HG02970 (cell line): ENCODE measurements around the gene CIAO3.

Experiments used
- ATAC-seq: cut with Tn5 transposase; IDR thresholded peaks from one replicate; pipeline ENCODE4 v1.9.1; 2021; ENCODE audit warnings: mild to moderate bottlenecking, moderate library complexity, moderate number of reproducible peaks; ENCODE audit not compliant: unreplicated experiment, low FRiP score

The CIAO3 gene

DNA sequence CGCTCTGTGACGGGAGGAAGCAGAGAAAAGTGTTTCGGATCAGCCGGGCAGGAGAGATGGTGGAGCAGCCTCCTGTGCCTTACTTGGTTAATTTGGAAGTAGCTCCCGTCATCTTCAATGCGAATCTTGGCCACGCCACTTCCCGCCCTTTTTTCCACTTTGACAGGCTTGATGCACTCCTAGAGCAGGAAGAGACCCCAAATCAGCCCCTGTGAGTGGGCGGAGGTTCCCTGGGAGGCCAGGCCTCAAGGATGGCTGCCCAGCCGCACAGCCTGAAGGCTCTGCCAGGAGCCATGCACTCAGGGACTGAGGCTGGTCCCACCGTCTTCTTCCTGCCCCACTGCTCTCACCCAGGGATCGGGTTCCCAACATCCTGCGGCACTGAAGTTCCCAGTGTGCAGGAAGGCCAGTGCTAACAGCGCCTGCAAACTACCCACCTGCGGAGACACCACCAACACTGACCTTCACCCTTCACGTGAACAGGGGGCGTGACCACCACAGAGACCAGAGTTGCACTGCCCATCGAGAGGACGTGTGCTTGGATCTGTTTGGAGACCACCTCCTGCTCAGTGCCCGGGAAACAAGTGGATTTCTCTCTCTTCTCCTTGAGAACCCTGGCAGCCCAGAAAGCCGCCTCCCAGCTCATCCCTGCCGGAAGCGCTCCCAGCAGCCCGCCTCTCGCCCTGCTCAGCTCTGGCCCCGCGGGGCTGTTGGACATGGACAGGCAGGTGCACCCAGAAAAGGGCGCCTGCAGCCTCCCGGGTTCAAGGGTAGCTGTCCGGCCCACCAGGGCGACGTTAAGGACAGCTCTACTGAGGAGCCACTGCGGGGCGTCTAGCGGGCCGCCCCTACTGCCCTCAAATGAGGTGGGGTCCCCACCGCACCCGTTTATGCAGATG is 988 bp downstream of the CIAO3 start:
- no peak for ATAC-seq

DNA sequence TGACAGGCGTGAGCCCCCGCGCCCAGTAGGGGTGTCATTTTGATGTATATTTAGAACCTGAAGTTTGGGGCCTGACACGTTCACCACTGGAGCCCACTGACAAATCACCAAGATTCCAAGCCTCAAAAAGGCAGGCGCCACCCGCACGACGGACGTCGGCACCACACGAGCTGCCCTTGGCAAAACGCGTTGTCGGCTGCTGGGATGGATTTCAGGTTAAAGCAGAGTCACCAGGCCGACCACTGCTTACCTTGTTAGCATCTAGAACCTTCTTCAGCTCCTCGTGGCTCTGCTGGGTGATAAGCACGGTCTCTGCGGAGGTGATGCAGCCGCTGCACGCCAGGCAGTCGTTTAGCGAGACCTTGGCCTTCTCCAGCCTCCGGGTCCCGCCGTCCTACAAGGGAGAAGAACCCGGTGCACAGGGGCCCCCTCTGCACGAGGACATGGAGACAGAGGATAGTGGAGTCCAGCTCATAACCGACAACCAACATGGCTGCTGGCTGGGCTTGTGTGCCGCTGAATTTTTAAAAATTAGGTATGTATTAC is 3.8 kb downstream of the CIAO3 start:
- ATAC-seq: no peak

DNA sequence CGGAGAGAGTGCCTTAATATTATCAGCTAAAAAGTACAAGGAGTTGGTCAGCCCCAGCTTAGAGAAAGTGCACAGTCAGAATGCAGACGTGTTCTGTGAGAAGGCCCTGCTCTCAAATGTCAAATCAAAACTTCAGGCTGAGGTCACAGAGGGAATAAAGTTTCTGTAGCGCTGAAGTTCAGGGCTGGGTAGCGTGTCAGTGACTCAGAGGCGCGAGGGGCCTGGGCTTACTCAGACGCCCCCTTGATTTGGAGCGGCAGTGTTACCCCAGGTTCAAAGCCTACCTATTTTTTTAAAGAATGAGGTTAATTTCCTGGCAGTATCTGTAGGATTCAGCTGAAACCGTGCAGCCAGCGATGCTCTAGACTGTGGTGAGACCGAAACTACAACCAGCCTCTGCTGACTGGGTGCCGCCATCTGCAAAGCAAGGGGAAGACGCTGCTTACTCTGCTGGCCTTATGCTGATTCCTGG is 4.8 kb downstream of the CIAO3 start:
- no peak for ATAC-seq

DNA sequence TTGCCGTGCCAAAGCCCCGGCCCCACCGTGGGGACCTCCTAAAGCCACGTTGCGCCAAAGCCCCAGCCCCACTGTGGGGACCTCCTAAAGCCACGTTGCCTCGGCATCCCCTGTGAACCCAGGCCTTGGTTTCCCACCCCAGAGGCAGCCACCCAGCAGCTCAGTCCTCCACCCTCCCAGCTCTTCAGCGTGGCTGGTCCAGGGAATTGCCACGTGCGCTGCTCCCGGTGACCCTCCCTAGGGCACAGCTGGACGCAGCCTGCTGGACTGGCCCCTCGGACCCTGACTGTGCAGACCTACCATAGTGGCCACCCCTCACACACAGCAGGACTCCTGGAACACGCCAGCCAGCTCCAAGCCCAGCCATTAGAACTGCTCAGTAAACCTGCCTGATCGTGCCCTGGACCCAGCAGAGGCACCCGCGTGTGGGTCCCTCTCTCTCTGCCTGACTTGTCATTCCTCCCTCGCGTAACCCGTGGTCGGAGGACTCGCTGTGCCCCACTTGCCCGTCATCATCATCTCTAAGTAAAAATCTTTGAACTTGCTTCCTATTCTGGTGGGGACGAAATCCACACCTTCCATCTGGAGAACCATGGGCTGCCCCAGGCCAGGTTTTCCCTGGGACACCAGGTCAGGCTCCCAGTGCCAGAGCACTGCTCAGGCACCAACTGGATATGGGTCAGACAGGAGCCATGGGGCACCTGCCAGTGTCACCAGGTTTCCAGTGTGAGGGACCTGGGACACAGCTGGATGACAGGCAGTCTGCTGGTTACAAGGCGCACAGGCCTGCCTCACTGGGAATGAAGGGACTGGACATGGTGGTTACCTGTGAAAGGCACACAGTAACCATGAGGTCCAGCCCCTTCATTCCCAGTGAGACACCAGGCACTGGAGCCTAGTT is 5.6 kb downstream of the CIAO3 start:
- no peak for ATAC-seq

DNA sequence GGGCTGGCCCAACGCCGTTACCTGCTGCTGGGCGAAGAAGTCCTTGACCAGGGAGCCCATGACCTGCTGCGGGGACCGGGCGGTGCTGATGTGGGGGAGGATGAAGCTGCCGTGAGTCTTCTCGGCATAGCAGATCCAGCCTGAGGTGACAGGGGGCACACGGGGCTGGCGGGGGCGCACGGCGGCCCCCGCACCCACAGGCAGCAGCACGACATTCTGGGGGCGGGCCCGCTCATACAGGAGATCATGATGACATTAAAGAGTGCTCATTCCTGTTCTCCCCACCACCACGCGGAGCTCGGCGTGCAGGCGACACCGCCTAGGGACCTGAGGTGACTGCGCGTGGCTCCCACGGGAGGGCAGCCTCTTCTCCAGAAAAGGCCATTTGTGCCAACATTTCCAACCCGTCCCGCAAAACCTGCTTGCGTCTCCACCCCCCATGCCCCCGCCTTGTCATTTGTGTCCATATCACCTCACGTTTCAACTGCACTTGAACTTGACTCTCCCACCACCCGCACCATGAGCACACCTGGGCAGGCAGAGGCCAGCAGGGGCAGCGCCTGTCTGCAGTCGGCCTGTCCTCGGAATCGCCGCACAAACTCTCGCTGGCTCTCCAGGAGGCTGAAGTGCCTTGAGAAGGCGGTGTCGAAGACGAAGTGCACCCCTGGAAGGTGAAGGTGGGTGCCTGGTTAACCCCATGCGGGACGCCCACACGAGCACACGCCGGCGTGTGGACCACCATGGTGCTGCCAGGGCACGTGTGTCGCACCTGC is 6.4 kb downstream of the CIAO3 start:
- ATAC-seq: no peak

DNA sequence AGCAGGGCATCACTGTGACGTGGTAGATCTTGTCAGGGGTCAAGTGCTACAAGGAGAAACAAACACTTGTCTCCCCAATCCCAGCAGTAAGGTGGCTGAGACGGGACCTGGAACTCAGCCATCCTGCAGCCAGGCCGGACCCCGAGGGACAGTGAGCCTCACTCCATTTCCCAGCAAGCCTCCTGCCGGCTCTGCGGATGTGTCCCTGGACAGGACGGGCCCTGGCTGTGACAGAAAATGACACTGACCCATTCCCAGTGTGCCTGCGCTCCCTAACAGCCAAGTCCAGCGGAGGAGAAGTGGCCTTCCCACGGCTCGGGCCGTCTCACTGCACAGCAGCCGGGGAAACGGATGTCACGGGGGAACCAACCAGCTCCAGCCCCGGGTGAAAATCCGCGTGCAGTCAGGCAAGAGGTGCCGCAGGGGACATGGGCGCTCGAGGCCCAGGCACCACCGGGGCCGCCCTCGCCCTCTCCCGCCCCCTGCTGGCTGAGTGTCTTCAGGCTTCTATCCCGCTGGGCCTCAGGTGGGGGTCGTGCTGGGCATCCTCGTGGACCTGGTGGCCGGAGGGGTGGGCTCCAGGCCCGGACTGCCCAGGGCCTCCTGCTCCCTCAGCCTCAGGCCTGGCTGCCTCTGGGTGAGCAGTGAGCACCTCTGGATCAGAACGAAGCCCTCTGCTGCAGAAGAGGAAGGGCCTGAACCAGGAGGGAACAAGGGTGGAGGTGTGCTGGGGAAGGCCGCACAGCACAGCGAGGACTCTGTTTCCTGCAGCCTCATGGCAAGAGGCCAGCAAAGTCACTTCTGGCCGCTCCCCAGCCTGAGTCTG is 7.2 kb downstream of the CIAO3 start:
- ATAC-seq: no peak

DNA sequence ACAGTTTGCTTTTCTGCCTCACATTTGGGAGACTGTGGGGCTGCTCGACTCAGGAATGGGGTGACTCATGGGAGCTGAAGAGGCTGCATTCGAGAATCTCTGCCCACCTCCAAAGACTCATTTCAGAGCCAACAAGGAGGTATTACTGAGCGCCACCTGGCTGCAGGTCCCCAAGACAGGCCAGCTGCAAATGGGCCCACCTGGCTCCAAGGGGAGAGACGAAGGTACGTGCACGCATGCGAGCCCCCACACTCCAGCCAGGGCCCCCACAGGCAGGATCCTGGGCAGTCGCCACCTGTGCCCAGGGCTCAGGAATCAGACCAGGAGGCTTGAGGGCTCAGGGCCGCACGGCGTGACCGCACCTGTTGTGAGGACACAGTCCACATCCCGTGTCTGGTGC is 7.9 kb downstream of the CIAO3 start:
- ATAC-seq: no peak

DNA sequence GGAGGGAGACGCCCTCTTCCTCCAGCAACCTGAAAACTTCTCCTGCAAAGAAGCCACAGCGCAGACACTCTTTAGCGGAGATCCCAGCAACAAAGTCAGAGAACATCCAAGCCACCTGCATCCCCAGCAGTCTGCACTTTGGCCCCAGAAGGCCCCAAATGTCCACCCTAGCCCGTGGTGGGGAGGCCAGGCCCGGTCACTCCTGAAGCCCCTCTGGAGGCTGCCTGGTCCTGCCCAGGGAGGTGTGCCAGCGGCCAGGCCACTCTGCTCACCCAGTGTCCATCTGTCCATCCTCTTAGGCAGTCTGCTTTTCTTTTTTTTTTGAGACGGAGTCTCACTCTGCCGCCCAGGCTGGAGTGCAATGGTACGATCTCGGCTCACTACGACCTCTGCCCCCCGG is 8.5 kb downstream of the CIAO3 start:
- no peak for ATAC-seq

DNA sequence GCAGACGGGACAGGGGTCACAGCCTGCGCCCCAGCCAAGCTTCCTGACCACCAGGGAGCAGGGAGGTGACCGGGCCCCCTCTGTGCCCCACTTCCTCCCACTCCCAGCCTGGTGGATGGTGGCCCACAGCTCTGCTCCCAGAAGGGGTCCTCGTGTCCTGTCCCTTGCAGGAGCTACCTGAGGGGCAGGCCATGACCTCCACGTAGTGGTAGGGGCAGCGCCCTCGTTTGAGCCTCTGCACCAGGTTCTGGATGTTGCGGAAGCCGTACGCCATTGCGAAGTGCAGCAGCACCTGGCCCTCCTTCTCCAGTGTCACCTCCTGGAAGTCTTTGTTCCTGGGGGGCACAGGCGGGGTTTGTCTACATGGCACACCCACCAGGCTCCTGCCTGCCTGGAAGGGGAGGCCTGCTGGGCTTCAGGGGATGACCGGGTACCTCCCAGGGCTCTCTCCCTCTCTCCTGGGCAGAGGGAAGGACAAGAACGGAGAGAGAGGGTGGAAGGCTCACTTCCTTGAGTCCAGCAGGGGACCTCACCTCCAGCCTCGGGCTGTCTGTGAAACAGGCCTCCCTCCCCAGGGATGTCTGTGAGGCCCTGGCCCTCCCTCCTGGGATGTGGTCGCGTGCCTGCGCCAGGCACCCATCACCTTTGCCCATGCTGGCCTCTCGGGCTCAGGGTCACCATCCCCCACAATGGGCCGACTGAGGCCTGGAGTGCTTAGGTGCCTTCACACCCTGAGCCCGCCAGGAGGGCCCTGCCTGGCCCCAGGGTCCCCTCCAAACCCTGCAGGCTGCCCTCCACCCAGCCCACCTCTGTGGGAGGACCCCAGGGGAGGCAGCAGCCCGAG is 9.9 kb downstream of the CIAO3 start:
- no peak for ATAC-seq

DNA sequence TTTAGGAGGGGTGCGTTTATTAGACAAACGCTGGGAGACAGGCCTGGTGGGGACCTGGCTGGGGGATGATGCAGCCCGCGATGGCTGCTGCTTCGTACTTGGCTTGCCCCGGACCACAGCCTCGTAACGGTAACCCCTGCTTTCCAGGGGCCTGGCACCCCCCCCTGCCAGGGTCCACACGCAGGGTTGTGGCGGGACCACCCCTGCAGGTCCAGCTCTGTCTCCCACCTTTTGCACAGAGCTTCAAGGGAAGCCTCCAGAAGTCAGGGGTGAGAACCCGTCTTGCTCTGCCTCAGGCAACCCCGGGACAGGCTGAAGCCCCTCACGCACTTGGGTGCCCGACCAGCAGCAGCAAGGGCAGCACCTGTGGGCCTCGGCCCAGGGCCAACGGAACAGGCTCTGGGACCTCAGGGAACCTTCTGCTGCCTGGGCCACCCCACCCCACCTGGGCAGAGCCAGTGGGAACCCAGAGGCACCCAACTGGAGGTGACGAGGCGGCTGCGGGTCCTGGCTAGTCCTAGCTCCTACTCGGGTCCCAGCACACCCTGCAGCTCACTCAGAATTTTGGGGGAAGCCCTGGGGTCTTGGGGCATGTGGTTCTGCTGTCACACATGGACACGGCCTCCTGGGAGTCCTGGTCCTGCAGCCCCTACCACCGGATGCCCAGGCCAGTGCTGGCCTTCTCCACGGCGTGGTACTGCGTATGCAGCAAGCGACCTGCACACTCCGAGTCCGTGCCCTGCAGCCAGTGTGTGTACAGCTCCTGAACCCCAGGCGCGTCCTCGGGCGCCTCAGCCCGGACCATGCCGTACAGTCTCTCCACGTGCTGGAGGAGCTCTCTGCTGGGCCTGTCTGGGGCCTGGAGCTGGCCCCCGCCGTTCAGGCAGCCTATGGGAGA is 10.8 kb downstream of the CIAO3 start:
- no peak for ATAC-seq

DNA sequence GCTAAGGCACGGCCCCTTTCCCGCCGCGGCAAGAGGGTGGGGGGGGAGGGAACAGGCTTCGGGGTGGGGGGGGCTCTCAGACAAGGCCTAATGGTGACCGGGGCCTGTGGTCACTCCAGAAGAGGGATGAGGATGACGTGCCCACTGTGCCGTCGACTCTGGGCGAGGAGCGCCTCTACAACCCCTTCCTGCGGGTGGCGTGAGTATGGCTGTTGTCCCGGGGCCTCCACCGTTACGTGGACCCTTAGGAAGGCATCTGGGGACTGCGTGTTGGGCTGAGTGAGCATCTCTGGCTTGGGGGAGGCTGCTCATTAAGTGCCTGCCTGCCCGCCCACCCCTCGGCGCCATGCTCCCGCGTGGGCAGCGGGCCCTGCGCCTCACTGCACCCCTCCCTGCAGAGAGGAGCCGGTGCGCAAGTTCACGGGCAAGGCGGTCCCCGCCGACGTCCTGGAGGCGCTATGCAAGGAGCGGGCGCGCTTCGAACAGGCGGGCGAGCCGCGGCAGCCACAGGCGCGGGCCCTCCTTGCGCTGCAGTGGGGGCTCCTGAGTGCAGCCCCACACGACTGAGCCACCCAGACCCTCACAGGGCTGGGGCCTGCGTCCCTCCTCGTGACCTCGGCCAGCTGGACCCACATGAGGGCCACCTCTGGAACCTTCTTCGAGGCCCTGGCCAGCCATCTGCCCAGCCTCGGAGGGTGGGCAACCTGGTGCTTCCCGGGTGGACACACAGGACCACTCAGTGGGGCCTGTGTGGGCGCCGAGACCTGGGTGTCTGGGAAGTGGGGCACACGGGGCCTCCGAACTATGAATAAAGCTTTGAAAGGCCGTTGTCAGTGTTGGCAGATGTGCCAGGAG is 11.7 kb downstream of the CIAO3 start:
- ATAC-seq: no peak

DNA sequence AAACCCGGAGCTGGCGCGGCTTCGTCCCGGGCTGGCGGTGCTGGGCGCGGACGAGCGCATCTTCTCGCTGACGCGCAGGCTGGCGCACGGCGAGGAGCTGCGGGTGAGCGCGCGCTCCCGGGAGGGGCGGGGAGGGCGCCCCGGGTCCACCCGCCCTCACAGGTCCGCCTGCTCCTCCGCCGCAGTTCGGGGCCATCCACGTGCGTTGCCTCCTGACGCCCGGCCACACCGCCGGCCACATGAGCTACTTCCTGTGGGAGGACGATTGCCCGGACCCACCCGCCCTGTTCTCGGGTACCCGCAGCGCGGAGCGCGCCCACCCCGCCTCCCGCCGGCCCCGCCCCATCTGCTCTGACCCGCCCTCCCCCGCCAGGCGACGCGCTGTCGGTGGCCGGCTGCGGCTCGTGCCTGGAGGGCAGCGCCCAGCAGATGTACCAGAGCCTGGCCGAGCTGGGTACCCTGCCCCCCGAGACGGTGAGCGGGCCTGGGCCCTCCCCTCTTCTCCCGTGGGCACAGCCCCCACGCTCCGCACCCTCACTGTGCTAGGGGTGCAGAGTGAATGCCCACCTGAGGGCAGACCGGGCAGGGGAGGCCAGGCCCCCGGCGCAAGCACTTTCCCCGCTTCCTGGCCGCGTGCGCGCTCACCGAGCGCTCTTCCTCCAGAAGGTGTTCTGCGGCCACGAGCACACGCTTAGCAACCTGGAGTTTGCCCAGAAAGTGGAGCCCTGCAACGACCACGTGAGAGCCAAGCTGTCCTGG is 12.5 kb downstream of the CIAO3 start:
- ATAC-seq: no peak

DNA sequence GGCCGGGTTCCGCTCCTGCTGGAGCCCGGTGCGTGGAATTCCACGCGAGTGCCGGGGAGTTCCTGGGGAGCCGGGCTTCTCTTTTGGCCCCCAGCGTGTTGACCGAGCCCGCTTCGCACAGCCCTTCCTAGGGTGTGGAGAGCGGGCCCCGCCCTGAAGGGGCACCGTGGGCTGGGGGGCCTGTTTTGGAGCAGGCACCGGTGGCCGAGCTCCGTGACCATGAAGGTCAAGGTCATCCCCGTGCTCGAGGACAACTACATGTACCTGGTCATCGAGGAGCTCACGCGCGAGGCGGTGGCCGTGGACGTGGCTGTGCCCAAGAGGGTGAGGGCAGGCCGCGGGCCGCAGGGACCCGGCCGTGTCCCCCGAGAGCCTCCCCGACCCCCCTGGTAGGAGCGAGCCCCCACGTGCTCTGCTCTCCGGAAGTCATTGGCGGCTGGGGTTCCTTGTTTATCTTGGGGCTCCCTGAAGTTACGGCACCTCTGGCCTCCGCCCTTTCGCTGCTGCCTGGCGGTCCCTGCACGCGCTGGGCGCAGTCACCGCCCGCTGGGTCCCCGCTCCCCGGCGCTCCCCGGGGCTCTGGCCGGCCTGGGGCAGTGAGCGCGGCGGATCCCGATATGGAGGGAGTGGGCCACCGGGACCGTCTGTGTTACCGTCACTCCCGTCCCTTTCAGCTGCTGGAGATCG is 13.4 kb downstream of the CIAO3 start:
- no peak for ATAC-seq

DNA sequence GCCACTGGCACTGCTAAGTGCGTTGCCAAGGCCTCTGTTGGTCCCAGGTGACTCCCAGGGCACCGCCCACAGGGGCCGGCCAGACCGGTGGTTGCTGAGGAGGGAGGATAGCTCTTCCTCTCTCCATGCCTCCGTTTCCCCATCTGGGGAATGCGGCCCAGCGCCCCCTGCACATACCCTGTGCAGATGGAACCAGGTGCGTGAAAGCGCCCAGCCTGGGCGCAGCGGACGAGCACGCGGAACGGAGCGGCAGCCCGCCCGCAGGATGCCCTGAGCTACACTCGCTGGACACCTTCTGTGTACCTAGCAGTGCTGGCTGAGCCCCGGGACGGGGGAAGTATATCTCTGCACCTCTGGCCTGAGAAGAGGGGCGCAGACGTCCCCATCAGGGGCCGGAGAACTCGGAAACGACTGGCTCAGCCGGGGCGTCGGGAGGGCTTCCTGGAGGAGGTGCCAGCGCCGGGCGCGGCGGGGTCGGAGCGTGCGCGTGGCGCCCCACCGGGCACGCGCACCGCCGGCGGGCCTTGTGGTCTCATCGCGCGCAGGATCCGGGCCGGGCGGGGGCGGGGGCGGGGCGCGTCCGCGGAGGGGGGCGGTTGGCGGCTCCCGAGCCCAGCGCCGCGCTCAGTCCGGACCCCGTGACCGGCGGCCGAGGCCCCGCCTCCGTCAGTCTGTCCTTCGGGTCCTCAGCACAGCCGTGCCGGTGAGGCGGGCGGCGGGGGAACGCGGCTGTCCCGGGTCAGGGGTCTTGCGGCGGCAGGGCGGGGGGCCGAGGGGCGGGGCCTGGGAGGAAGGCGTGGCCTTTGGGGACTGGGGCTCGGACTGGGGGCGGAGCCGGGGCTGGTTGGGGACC is 14.1 kb downstream of the CIAO3 start, which contains the start of the genes CCDC78 and HAGHL:
CCDC78 (minus strand) TSS at position 6 of the 853 bp plus-strand sequence. CDS start 76 bp downstream, outside the sequence.
HAGHL (plus strand) TSS at position 669 of the 853 bp plus-strand sequence. CDS start 404 bp downstream, outside the sequence.
- ATAC-seq: no peak
